HEK293 (cell line): ENCODE measurements around the gene CAPZB.

Experiments used
- CTCF ChIA-PET: fragments of 350-600 bp; formaldehyde crosslinking; extraction: SDS; loops from one replicate; lab custom pipeline; 2021; ENCODE audit warnings: antibody characterized with exemption; lab: Yijun Ruan, JAX
- POLR2A ChIA-PET: fragments of 300-600 bp; formaldehyde crosslinking; extraction: SDS; loops from one replicate; lab custom pipeline; 2020; ENCODE audit warnings: antibody characterized with exemption, inconsistent platforms; lab: Yijun Ruan, JAX
- H3K27ac ChIP-seq: fragments of 200-500 bp; sonication (Bioruptor generic); 2 replicates; pipeline ENCODE4 v1.5.1; 2014; ENCODE audit warnings: low read depth, low read length, control low read depth, inconsistent platforms; ENCODE audit errors: extremely low read depth
- H3K36me3 ChIP-seq, 2 experiments: fragments of 200-500 bp in 1 of 2; sonication (Bioruptor generic) in 1 of 2; 1 replicate in 1 of 2; 2 replicates in 1 of 2; pipeline ENCODE4 v1.5.1; 2014 to 2017; ENCODE audit warnings: inconsistent platforms in 2 of 2, low read length in 2 of 2; ENCODE audit not compliant: control insufficient read depth in 2 of 2, insufficient read depth in 1 of 2
- H3K4me1 ChIP-seq: fragments of 200-500 bp; sonication (Bioruptor generic); 2 replicates; pipeline ENCODE4 v1.5.1; 2014; ENCODE audit warnings: mild to moderate bottlenecking, low read length, inconsistent platforms; ENCODE audit not compliant: control insufficient read depth, insufficient read depth
- H3K4me3 ChIP-seq: 2 replicates; pipeline ENCODE4 v1.5.1; 2011; ENCODE audit warnings: low read depth, mild to moderate bottlenecking, control low read depth, low read length, moderate library complexity
- H3K9me3 ChIP-seq: fragments of 200-500 bp; sonication (Bioruptor generic); 2 replicates; pipeline ENCODE4 v1.5.1; 2014; ENCODE audit warnings: low read depth, low read length, inconsistent platforms; ENCODE audit not compliant: control insufficient read depth, insufficient read depth
- GLIS2 ChIP-seq: fragments of 450-650 bp; formaldehyde crosslinking; IDR thresholded peaks from 2 replicates; pipeline ENCODE4 v1.5.1; 2016; ENCODE audit warnings: missing biosample characterization, missing genetic modification characterization
- KLF16 ChIP-seq: fragments of 450-650 bp; formaldehyde crosslinking; IDR thresholded peaks from 2 replicates; pipeline ENCODE4 v1.5.1; 2017; ENCODE audit warnings: missing biosample characterization, missing genetic modification characterization
- KLF8 ChIP-seq: fragments of 450-650 bp; formaldehyde crosslinking; IDR thresholded peaks from 2 replicates; pipeline ENCODE4 v1.5.1; 2016; ENCODE audit warnings: missing biosample characterization, missing genetic modification characterization
- SCRT2 ChIP-seq: fragments of 450-650 bp; formaldehyde crosslinking; IDR thresholded peaks from 2 replicates; pipeline ENCODE4 v1.5.1; 2016; ENCODE audit warnings: missing biosample characterization, missing genetic modification characterization
- ZNF121 ChIP-seq: fragments of 450-650 bp; formaldehyde crosslinking; IDR thresholded peaks from 2 replicates; pipeline ENCODE4 v1.5.1; 2016; ENCODE audit warnings: missing biosample characterization, missing genetic modification characterization
- ZNF16 ChIP-seq: fragments of 450-650 bp; formaldehyde crosslinking; IDR thresholded peaks from 2 replicates; pipeline ENCODE4 v1.5.1; 2016; ENCODE audit warnings: low read depth, missing biosample characterization, missing genetic modification characterization
- ZNF292 ChIP-seq: fragments of 450-650 bp; formaldehyde crosslinking; IDR thresholded peaks from 2 replicates; pipeline ENCODE4 v1.5.1; 2016; ENCODE audit warnings: low read depth, missing biosample characterization, missing genetic modification characterization, borderline replicate concordance
- ZNF580 ChIP-seq: fragments of 450-650 bp; formaldehyde crosslinking; IDR thresholded peaks from 2 replicates; pipeline ENCODE4 v1.5.1; 2016; ENCODE audit warnings: missing biosample characterization, missing genetic modification characterization
- ZNF621 ChIP-seq: fragments of 450-650 bp; formaldehyde crosslinking; IDR thresholded peaks from 2 replicates; pipeline ENCODE4 v1.5.1; 2017; ENCODE audit warnings: missing biosample characterization, missing genetic modification characterization
- ZNF664 ChIP-seq: fragments of 450-650 bp; formaldehyde crosslinking; IDR thresholded peaks from 2 replicates; pipeline ENCODE4 v1.5.1; 2016; ENCODE audit warnings: missing biosample characterization, missing genetic modification characterization
- ZNF707 ChIP-seq: fragments of 450-650 bp; formaldehyde crosslinking; IDR thresholded peaks from 2 replicates; pipeline ENCODE4 v1.5.1; 2016; ENCODE audit warnings: missing biosample characterization, missing genetic modification characterization
- ZNF776 ChIP-seq: fragments of 450-650 bp; formaldehyde crosslinking; IDR thresholded peaks from 2 replicates; pipeline ENCODE4 v1.5.0; 2017; ENCODE audit warnings: missing biosample characterization, missing genetic modification characterization, borderline replicate concordance
- ZSCAN30 ChIP-seq: fragments of 450-650 bp; IDR thresholded peaks from 2 replicates; pipeline ENCODE4 v1.5.1; 2018; ENCODE audit warnings: missing biosample characterization, mild to moderate bottlenecking, missing genetic modification characterization, moderate library complexity
- TF ChIP-seq, protein P1 (sequence below): fragments of 450-650 bp; formaldehyde crosslinking; IDR thresholded peaks from 2 replicates; pipeline ENCODE4 v1.5.1; 2016; ENCODE audit warnings: missing biosample characterization, missing genetic modification characterization, borderline replicate concordance
- TF ChIP-seq, protein P2 (sequence below): fragments of 450-650 bp; formaldehyde crosslinking; IDR thresholded peaks from 2 replicates; pipeline ENCODE4 v1.5.1; 2016; ENCODE audit warnings: missing biosample characterization, missing genetic modification characterization, borderline replicate concordance

CAPZB gene

DNA sequence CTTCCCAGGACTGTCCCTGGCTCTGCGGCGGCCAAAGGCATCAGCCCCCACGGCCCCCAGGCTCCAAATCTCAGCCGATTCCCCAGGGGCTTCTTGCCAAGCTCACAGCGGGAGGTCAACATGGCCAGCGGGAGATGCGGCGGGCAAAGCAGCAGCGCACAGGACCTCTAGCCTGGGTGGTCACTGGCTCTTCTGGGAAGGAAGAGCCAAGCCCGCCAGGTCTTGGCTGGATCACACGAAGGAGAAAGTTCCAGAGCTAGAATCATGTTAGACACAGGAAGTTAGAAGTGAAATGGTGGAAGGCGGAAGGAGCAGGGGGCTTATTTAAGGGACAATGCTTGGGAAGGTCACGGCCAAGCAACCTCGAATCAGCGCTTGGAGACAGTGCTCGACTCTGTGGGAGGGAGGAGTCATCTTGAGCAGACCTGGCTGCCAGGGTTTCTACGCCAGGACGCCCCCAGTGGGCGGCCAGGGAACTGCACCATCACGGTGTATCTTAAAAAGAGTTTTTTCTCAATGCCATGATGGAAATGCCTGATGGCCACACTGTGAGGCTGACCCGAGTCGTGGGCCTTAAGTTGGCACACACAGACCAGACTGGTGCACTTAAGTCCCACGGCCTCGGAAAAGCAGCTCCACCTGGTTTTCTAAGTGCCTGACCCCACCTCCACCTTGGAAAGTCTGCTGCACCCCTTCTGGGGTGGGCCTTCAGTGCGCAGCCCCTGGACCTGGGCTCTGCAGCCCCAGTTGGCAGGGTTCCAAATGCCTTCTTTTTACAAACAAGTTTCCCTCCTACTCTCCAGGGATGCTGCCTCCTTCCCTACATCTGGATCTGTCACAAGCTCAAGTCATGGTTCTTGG is 143.9 kb downstream of the CAPZB start (continued):
- no peak for TF ChIP-seq ZNF776 (tag by site-specific recombination)
- TF ChIP-seq SCRT2 (tag by site-specific recombination): no peak
- TF ChIP-seq, protein P1, sequence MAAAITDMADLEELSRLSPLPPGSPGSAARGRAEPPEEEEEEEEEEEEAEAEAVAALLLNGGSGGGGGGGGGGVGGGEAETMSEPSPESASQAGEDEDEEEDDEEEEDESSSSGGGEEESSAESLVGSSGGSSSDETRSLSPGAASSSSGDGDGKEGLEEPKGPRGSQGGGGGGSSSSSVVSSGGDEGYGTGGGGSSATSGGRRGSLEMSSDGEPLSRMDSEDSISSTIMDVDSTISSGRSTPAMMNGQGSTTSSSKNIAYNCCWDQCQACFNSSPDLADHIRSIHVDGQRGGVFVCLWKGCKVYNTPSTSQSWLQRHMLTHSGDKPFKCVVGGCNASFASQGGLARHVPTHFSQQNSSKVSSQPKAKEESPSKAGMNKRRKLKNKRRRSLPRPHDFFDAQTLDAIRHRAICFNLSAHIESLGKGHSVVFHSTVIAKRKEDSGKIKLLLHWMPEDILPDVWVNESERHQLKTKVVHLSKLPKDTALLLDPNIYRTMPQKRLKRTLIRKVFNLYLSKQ: no peak
- TF ChIP-seq ZSCAN30: no peak
- no peak for TF ChIP-seq ZNF16
- TF ChIP-seq ZNF621 (tag by site-specific recombination): no peak

- Histone ChIP-seq H3K9me3 (no peaks in the 10 kb centered on the region), H3K36me3 (peaks cover 0 to 55% of the 10 kb centered on the region in 2 experiments; a peak in 1 of 3 replicates), H3K4me1 (no peaks in the 10 kb centered on the region), H3K27ac (no peak overlapping the region), H3K4me3 (no peak overlapping the region)
- TF ChIP-seq, protein P2, sequence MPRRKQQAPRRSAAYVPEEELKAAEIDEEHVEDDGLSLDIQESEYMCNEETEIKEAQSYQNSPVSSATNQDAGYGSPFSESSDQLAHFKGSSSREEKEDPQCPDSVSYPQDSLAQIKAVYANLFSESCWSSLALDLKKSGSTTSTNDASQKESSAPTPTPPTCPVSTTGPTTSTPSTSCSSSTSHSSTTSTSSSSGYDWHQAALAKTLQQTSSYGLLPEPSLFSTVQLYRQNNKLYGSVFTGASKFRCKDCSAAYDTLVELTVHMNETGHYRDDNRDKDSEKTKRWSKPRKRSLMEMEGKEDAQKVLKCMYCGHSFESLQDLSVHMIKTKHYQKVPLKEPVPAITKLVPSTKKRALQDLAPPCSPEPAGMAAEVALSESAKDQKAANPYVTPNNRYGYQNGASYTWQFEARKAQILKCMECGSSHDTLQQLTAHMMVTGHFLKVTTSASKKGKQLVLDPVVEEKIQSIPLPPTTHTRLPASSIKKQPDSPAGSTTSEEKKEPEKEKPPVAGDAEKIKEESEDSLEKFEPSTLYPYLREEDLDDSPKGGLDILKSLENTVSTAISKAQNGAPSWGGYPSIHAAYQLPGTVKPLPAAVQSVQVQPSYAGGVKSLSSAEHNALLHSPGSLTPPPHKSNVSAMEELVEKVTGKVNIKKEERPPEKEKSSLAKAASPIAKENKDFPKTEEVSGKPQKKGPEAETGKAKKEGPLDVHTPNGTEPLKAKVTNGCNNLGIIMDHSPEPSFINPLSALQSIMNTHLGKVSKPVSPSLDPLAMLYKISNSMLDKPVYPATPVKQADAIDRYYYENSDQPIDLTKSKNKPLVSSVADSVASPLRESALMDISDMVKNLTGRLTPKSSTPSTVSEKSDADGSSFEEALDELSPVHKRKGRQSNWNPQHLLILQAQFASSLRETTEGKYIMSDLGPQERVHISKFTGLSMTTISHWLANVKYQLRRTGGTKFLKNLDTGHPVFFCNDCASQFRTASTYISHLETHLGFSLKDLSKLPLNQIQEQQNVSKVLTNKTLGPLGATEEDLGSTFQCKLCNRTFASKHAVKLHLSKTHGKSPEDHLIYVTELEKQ (tag by site-specific recombination): no peak
- peak; percentile 79 for TF ChIP-seq ZNF121 (tag by site-specific recombination)
- peak; percentile 72; the same call in 1 of the 2 replicates for TF ChIP-seq ZNF664 (tag by site-specific recombination)
- ChIA-PET POLR2A (no interaction called here), CTCF (interaction anchor here (0.6 to 1.8 kb wide), 4 partner anchors 9 to 320 kb away, joined by 3 to 8 read pairs (median 5); no protein-coding TSS in a partner anchor)
Observed at GRCh38 chr1:19340387-19340937, 144.9 kb downstream of the CAPZB start.

- no peaks in the 10 kb centered on the region for H3K4me1 ChIP-seq
- H3K4me3 ChIP-seq: no peak overlapping the region
- no peak overlapping the region for H3K27ac ChIP-seq
- POLR2A ChIA-PET: no interaction called here
- TF ChIP-seq ZNF292 (tag by site-specific recombination) (no peak), GLIS2 (tag by site-specific recombination) (no peak), KLF16 (tag by site-specific recombination) (no peak), KLF8 (tag by site-specific recombination) (no peak), ZNF580 (tag by site-specific recombination) (no peak), ZNF707 (tag by site-specific recombination) (no peak)
- TF ChIP-seq, all 188 proteins: peak for 0
- Histone ChIP-seq H3K36me3 (peaks cover 0 to 44% of the 10 kb centered on the region in 2 experiments; a peak in 1 of 3 replicates), H3K9me3 (no peaks in the 10 kb centered on the region)
- CTCF ChIA-PET: interaction anchor here (1.1 kb wide), 1 partner anchor 315 kb away, joined by 3 read pairs; no protein-coding TSS in a partner anchor
Observed at GRCh38 chr1:19339214-19339861, 146.0 kb downstream of the CAPZB start.
